CD4-positive, alpha-beta T cell (primary cell): ENCODE measurements around the gene NCAPG2. TPM values are rescaled to one million over a fixed set of nuclear protein-coding genes. Genes with fewer than 3 reads are reported as not detected.

ENCODE experiments used
- ATAC-seq: fragments of 200-7000 bp; cut with Tn5 transposase; one replicate; pipeline ENCODE4 v1.10.0; 2022; ENCODE audit warnings: mild to moderate bottlenecking; ENCODE audit not compliant: poor library complexity
- CTCF ChIA-PET: fragments of 350-600 bp; sonication (Branson Sonifier 250); formaldehyde crosslinking; loops from one replicate; lab custom pipeline; 2021; ENCODE audit warnings: antibody characterized with exemption, inconsistent platforms; lab: Charles Lee
- POLR2A ChIA-PET: fragments of 350-600 bp; sonication (Branson Sonifier 250); formaldehyde crosslinking; loops from one replicate; lab custom pipeline; 2021; ENCODE audit warnings: antibody characterized with exemption, inconsistent platforms; lab: Charles Lee
- DNase-seq, 14 experiments: peaks; one replicate each; pipeline ENCODE4 v3.0.0-alpha.2; 2013 to 2020; ENCODE audit warnings: mixed read lengths in 2 of 14
- H3K27ac ChIP-seq, 2 donors: one replicate each; pipeline versions ENCODE4 v1.5.1 to v1.7.0; 2013; ENCODE audit warnings: low read length in 2 of 2, low read depth in 1 of 2, mild to moderate bottlenecking in 1 of 2
- H3K27me3 ChIP-seq, 2 experiments: 1 replicate in 1 of 2; 2 replicates in 1 of 2; pipeline versions ENCODE4 v1.6.1 to v1.7.0; 2013; ENCODE audit warnings: low read length in 2 of 2, control low read depth in 1 of 2, mild to moderate bottlenecking in 1 of 2, moderate library complexity in 1 of 2; ENCODE audit not compliant: insufficient read depth in 2 of 2, control insufficient read depth in 1 of 2
- H3K36me3 ChIP-seq: one replicate; pipeline ENCODE4 v1.6.1; 2013; ENCODE audit warnings: low read length, control low read depth; ENCODE audit not compliant: insufficient read depth
- H3K4me1 ChIP-seq: one replicate; pipeline ENCODE4 v1.6.1; 2013; ENCODE audit warnings: low read length, control low read depth; ENCODE audit not compliant: insufficient read depth
- H3K4me3 ChIP-seq: one replicate; pipeline ENCODE4 v1.5.1; 2013; ENCODE audit warnings: mild to moderate bottlenecking, low read length, moderate library complexity
- H3K9me3 ChIP-seq, 2 experiments: 1 replicate in 1 of 2; 2 replicates in 1 of 2; pipeline versions ENCODE4 v1.6.1 to v1.7.0; 2013; ENCODE audit warnings: low read length in 2 of 2, mild to moderate bottlenecking in 2 of 2, control low read depth in 1 of 2, moderate library complexity in 1 of 2; ENCODE audit not compliant: control insufficient read depth in 1 of 2, insufficient read depth in 1 of 2
- H3K27ac Mint-ChIP-seq: one replicate; pipeline ENCODE4 v1.8.0; 2020; ENCODE audit warnings: mixed read lengths
- H3K27me3 Mint-ChIP-seq: one replicate; pipeline ENCODE4 v1.8.0; 2021; ENCODE audit warnings: mixed read lengths
- H3K36me3 Mint-ChIP-seq: one replicate; pipeline ENCODE4 v1.8.0; 2021; ENCODE audit warnings: low read depth, mixed read lengths
- H3K4me1 Mint-ChIP-seq: one replicate; pipeline ENCODE4 v1.8.0; 2021; ENCODE audit warnings: low read depth, mixed read lengths
- H3K4me3 Mint-ChIP-seq: one replicate; pipeline ENCODE4 v1.8.0; 2020; ENCODE audit warnings: mild to moderate bottlenecking, mixed read lengths
- H3K9me3 Mint-ChIP-seq: one replicate; pipeline ENCODE4 v1.8.0; 2020; ENCODE audit warnings: mixed read lengths
- CTCF ChIP-seq: fragments of 200-600 bp; IDR thresholded peaks from one replicate; pipeline ENCODE4 v1.8.0; 2022; ENCODE audit warnings: antibody characterized with exemption, mild to moderate bottlenecking
- intact Hi-C, 2 experiments: fragments of 100-400 bp; cut with DNase I in 1 of 2; cut with micrococcal nuclease in 1 of 2; formaldehyde crosslinking; loops; one replicate each; pipeline versions ENCODE4 v1.15.1 to v1.9.0; 2023 to 2025; cut with DNase I, micrococcal nuclease
- total RNA-seq, 174 experiments: library from RNA in 2 of 174; stranded (reverse) in 2 of 174; gene quantifications; one replicate each; pipeline ENCODE4 v1.2.3 and lab custom pipeline; 2021 to 2026

Gene NCAPG2
- total RNA-seq, 2 experiments from 2014 or later, result 9.9 to 11.8 TPM

GRCh38 chr7:158689488-158689887, 15.1 kb downstream of the NCAPG2 start:
- H3K36me3 ChIP-seq, result peaks cover 4% of the 10 kb centered on the region
- intact Hi-C loops, result no loop called here
- no peaks in the 10 kb centered on the region for H3K9me3 ChIP-seq
- H3K4me1 Mint-ChIP-seq, result no peaks in the 10 kb centered on the region
- H3K27me3 ChIP-seq, result no peaks in the 10 kb centered on the region
- no peak overlapping the region for H3K27ac ChIP-seq
- no peak for TF ChIP-seq CTCF
- ChIA-PET POLR2A (interaction anchor here (1.7 kb wide), 1 partner anchor 15 kb away, joined by 7 read pairs; the partner anchor contains the start of gene NCAPG2), CTCF (interaction anchor here (0.9 kb wide), 1 partner anchor 288 kb away, joined by 3 read pairs; no protein-coding TSS in a partner anchor)
- H3K36me3 Mint-ChIP-seq, result peaks cover 12% of the 10 kb centered on the region
- no peaks in the 10 kb centered on the region for H3K27me3 Mint-ChIP-seq
- no peaks in the 10 kb centered on the region for H3K4me1 ChIP-seq
- ATAC-seq, result no peak
- DNase-seq, result no peak
- H3K4me3 ChIP-seq, result no peak overlapping the region
- no peak overlapping the region for H3K27ac Mint-ChIP-seq
- H3K4me3 Mint-ChIP-seq, result no peak overlapping the region
- H3K9me3 Mint-ChIP-seq, result no peaks in the 10 kb centered on the region

- no peak for ATAC-seq
- H3K36me3 ChIP-seq, result peaks cover 4% of the 10 kb centered on the region
- no peaks in the 10 kb centered on the region for H3K4me1 ChIP-seq
- ChIA-PET POLR2A (interaction anchor here (0.5 kb wide), 1 partner anchor 28 kb away, joined by 3 read pairs; no protein-coding TSS in a partner anchor), CTCF (no interaction called here)
- no peak overlapping the region for H3K4me3 Mint-ChIP-seq
- H3K9me3 Mint-ChIP-seq, result no peaks in the 10 kb centered on the region
- no peaks in the 10 kb centered on the region for H3K27me3 Mint-ChIP-seq
- intact Hi-C loops, result no loop called here
- H3K4me3 ChIP-seq, result no peak overlapping the region
- no peaks in the 10 kb centered on the region for H3K4me1 Mint-ChIP-seq
- no peak overlapping the region for H3K27ac Mint-ChIP-seq
- no peak for DNase-seq
- no peaks in the 10 kb centered on the region for H3K27me3 ChIP-seq
- H3K36me3 Mint-ChIP-seq, result peaks cover 16% of the 10 kb centered on the region
- TF ChIP-seq CTCF, result no peak
- H3K27ac ChIP-seq, result no peak overlapping the region
- no peaks in the 10 kb centered on the region for H3K9me3 ChIP-seq
These were observed 17.2 kb downstream of the NCAPG2 start for GRCh38 chr7:158687406-158687805.

- Histone ChIP-seq H3K27ac (no peak overlapping the region), H3K4me3 (no peak overlapping the region), H3K4me1 (no peaks in the 10 kb centered on the region), H3K9me3 (no peaks in the 10 kb centered on the region), H3K36me3 (peaks cover 4% of the 10 kb centered on the region), H3K27me3 (no peaks in the 10 kb centered on the region)
- Mint-ChIP-seq H3K27ac (no peak overlapping the region), H3K36me3 (peaks cover 21% of the 10 kb centered on the region), H3K4me1 (no peaks in the 10 kb centered on the region), H3K27me3 (no peaks in the 10 kb centered on the region), H3K9me3 (no peaks in the 10 kb centered on the region), H3K4me3 (no peak overlapping the region)
- intact Hi-C loops, result no loop called here
- ATAC-seq, result no peak
- POLR2A ChIA-PET, result no interaction called here
- no peak for TF ChIP-seq CTCF
- no peak for DNase-seq
- CTCF ChIA-PET, result no interaction called here
These were observed 18.9 kb downstream of the NCAPG2 start for GRCh38 chr7:158685693-158686092.
